ENCODE results near the gene DOC2B. TPM values are rescaled to one million over a fixed set of nuclear protein-coding genes. Genes with fewer than 3 reads are reported as not detected.
"Not testable (repeated sequence)": the region's sequence is repeated elsewhere in the genome, so short reads cannot be mapped to it uniquely, and the experiment has no call there.

DOC2B gene
- total RNA-seq, 1 donor: not detected

- TF ChIP-seq CTCF (IDR thresholded peaks at IDR 0.05; ENCODE audit: insufficient read depth, low read depth, low read length): no peak
- no peak overlapping the region for H3K4me3 ChIP-seq (ENCODE audit: low read depth, low read length)
Measured at GRCh38 chr17:219696-220095, 38.2 kb upstream of the DOC2B start.

GRCh38 chr17:218432-219110 lies 37.1 kb upstream of the DOC2B start:
- no peak overlapping the region for H3K4me3 ChIP-seq (ENCODE audit: low read depth, low read length)
- no peak for TF ChIP-seq CTCF (IDR thresholded peaks at IDR 0.05; ENCODE audit: insufficient read depth, low read depth, low read length)
- no peak for DNase-seq (ENCODE audit: low read depth)

More at GRCh38 chr17:219696-220095, 38.2 kb upstream of the DOC2B start:
- DNase-seq (ENCODE audit: low read depth): no peak

GRCh38 chr17:216625-217024 lies 35.2 kb upstream of the DOC2B start:
- no peak for TF ChIP-seq CTCF (IDR thresholded peaks at IDR 0.05; ENCODE audit: insufficient read depth, low read depth, low read length)
- no peak for DNase-seq (ENCODE audit: low read depth)
- no peak overlapping the region for H3K4me3 ChIP-seq (ENCODE audit: low read depth, low read length)

- H3K4me3 ChIP-seq (ENCODE audit: low read depth, low read length); DNase-seq (ENCODE audit: low read depth): not testable (repeated sequence)
Measured at GRCh38 chr17:215563-216478, 34.4 kb upstream of the DOC2B start.

- no peak for DNase-seq (ENCODE audit: low read depth)
- no peak for TF ChIP-seq CTCF (IDR thresholded peaks at IDR 0.05; ENCODE audit: insufficient read depth, low read depth, low read length)
- H3K4me3 ChIP-seq (ENCODE audit: low read depth, low read length): no peak overlapping the region
Measured at GRCh38 chr17:214881-215331, 33.5 kb upstream of the DOC2B start.

GRCh38 chr17:213286-214105 lies 32.0 kb upstream of the DOC2B start:
- no peak for DNase-seq (ENCODE audit: low read depth)
- no peak for TF ChIP-seq CTCF (IDR thresholded peaks at IDR 0.05; ENCODE audit: insufficient read depth, low read depth, low read length)
- no peak overlapping the region for H3K4me3 ChIP-seq (ENCODE audit: low read depth, low read length)

Data from fibroblast of villous mesenchyme (primary cell).